MV-4-11 (cell line): Measurements from ENCODE around the gene PITPNC1.
"Not testable (repeated sequence)": the region's sequence is repeated elsewhere in the genome, so short reads cannot be mapped to it uniquely, and the experiment has no call there.

Experiments
- DNase-seq: peaks from one replicate; lab custom pipeline; 2025; lab: John Stamatoyannopoulos, UW

Gene PITPNC1

GRCh38 chr17:67578679-67579405, 201.8 kb downstream of the PITPNC1 start:
- not testable (repeated sequence) for DNase-seq

GRCh38 chr17:67582673-67583081, 205.6 kb downstream of the PITPNC1 start:
- no peak for DNase-seq

GRCh38 chr17:67585077-67585602, 208.1 kb downstream of the PITPNC1 start:
- no peak for DNase-seq

GRCh38 chr17:67588326-67588725, 211.2 kb downstream of the PITPNC1 start:
- no peak for DNase-seq

GRCh38 chr17:67594115-67594880, 217.2 kb downstream of the PITPNC1 start:
- peak; percentile 90 for DNase-seq

- no peak for DNase-seq
These were observed 223.3 kb downstream of the PITPNC1 start for GRCh38 chr17:67600408-67600807.

GRCh38 chr17:67601897-67602296, 224.8 kb downstream of the PITPNC1 start:
- DNase-seq: no peak

GRCh38 chr17:67602444-67602843, 225.4 kb downstream of the PITPNC1 start:
- DNase-seq: no peak

- DNase-seq: peak; percentile 1
These were observed 225.9 kb downstream of the PITPNC1 start for GRCh38 chr17:67602974-67603373.

GRCh38 chr17:67605256-67605912, 228.3 kb downstream of the PITPNC1 start:
- DNase-seq: no peak

- DNase-seq: no peak
These were observed 229.4 kb downstream of the PITPNC1 start for GRCh38 chr17:67606471-67606870.

GRCh38 chr17:67606896-67607604, 230.0 kb downstream of the PITPNC1 start:
- DNase-seq: no peak

- DNase-seq: no peak
These were observed 233.0 kb downstream of the PITPNC1 start for GRCh38 chr17:67610061-67610460.

GRCh38 chr17:67613961-67614360, 236.9 kb downstream of the PITPNC1 start:
- DNase-seq: no peak

- DNase-seq: no peak
These were observed 238.0 kb downstream of the PITPNC1 start for GRCh38 chr17:67615011-67615561.

GRCh38 chr17:67615736-67616135, 238.7 kb downstream of the PITPNC1 start:
- DNase-seq: no peak

GRCh38 chr17:67617304-67617899, 240.3 kb downstream of the PITPNC1 start:
- DNase-seq: no peak

- DNase-seq: no peak
These were observed 242.5 kb downstream of the PITPNC1 start for GRCh38 chr17:67619555-67619954.

- DNase-seq: no peak
These were observed 243.0 kb downstream of the PITPNC1 start for GRCh38 chr17:67620088-67620487.

GRCh38 chr17:67620636-67621035, 243.6 kb downstream of the PITPNC1 start:
- DNase-seq: no peak

- no peak for DNase-seq
These were observed 246.7 kb downstream of the PITPNC1 start for GRCh38 chr17:67623767-67624166.
